ENCODE measurements around the gene WDTC1.

WDTC1 gene

DNA sequence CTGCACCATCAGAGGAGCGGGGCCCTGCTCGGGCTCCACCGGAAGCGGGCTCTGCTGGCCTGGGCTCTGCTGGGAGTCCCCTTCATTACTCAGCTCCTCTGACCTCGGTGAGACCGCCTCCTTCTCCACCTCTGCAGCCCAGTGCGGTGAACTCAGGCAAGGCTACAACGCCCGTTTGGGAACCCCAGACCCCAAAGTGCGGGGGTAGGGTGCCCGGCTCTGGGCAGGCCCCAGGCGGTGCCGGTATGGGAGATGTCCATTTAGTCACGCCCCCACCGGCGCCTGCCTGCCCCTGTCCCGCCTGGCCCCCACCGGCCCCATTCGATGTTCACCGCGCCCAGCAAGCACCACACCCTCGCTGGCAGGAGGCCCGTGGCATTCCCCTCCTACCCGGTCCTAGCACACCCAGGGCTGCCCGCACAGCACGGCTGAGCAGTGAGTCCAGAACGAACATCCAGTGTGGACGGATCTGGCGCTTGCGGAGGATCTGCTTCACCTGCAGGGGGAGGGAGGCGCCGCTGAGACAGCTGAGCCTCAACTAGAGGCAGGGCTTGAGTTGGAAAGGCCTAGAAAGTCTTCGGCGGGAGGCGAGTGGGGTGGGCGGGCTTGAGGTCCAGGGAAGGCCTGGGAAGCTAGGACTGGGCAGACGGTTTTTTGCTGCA lies 122.3 kb downstream of the WDTC1 start:
- H3K36me3 ChIP-seq (replicated peaks; ENCODE audit: insufficient read depth, low read length), result no peaks in the 10 kb centered on the region
- peak overlapping the region; percentile 95; the same call in 1 of the 2 replicates for H2AFZ ChIP-seq (ENCODE audit: low read length)
- no peaks in the 10 kb centered on the region for H3K9me2 ChIP-seq (replicated peaks; ENCODE audit: insufficient read depth, low read length)
- DNase-seq, result no peak
- H3K27ac ChIP-seq (ENCODE audit: low read length), result no peak overlapping the region
- no peaks in the 10 kb centered on the region for H3K79me2 ChIP-seq (ENCODE audit: low read length)
- H3K4me2 ChIP-seq (ENCODE audit: low read depth, low read length), result peak overlapping the region; percentile 93
- no peaks in the 10 kb centered on the region for H3K9me3 ChIP-seq (replicated peaks; ENCODE audit: insufficient read depth, low read length)
- no peak overlapping the region for H3K4me3 ChIP-seq (ENCODE audit: low read length)
- no peaks in the 10 kb centered on the region for H3K4me1 ChIP-seq (ENCODE audit: low read length)
- no peak overlapping the region for H3K9ac ChIP-seq (ENCODE audit: low read length)
- peaks cover 17% of the 10 kb centered on the region for H3K27me3 ChIP-seq (replicated peaks; ENCODE audit: insufficient read depth, low read length)
- TF ChIP-seq, protein P1, sequence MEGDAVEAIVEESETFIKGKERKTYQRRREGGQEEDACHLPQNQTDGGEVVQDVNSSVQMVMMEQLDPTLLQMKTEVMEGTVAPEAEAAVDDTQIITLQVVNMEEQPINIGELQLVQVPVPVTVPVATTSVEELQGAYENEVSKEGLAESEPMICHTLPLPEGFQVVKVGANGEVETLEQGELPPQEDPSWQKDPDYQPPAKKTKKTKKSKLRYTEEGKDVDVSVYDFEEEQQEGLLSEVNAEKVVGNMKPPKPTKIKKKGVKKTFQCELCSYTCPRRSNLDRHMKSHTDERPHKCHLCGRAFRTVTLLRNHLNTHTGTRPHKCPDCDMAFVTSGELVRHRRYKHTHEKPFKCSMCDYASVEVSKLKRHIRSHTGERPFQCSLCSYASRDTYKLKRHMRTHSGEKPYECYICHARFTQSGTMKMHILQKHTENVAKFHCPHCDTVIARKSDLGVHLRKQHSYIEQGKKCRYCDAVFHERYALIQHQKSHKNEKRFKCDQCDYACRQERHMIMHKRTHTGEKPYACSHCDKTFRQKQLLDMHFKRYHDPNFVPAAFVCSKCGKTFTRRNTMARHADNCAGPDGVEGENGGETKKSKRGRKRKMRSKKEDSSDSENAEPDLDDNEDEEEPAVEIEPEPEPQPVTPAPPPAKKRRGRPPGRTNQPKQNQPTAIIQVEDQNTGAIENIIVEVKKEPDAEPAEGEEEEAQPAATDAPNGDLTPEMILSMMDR (IDR thresholded peaks at IDR 0.05; ENCODE audit: low read length), result no peak
- no peak for TF ChIP-seq EZH2 (optimal IDR thresholded peaks at IDR 0.05; ENCODE audit: low read depth, low read length)
- H3F3A ChIP-seq (ENCODE audit: insufficient read depth, low read length), result no peaks in the 10 kb centered on the region
- H4K20me1 ChIP-seq (ENCODE audit: insufficient read depth, low read length), result no peaks in the 10 kb centered on the region

DNA sequence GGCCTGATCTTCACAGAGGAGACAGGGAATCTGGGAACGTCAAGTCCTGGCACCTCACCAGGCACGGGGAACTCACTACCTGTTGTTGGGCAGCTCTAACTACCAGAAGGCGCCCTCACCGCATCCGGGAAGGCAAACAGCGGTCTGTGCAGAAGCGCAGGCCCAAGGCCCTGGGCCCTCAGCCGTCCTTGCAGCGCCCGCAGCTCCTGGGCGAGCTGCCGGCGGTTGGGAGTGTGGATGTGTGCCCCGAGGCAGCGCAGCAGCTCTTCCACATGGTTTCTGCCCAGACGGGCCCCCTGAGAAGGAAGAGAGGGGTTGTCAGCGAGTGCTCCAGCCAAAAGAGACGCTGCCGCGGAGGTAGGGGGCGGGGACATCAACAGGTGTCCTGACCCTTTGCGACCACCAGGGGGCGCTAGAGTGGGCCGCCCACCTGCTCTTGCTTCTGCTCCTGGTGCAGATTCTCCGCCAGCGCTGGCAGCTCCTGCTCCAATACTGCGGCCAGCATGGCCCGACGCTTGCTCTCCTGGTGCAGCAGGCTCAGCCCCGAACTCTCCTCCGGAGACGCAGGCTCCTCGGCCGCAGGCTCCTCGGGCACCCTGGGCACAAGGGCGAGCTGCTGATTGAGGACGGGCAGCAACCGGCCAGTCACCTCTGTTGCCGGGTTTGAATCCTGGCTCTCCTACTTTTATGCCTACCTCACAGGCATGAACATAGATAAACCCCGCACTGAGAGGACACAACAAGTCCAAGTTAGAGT lies 123.0 kb downstream of the WDTC1 start:
- Histone ChIP-seq H3K36me3 (replicated peaks; ENCODE audit: insufficient read depth, low read length) (no peaks in the 10 kb centered on the region), H3K9ac (ENCODE audit: low read length) (0 out of 2 replicates have a peak overlapping the region, but pooled peaks have one; percentile 22), H2AFZ (ENCODE audit: low read length) (peak overlapping the region; percentile 95), H4K20me1 (ENCODE audit: insufficient read depth, low read length) (no peaks in the 10 kb centered on the region), H3K4me1 (ENCODE audit: low read length) (no peaks in the 10 kb centered on the region), H3K27ac (ENCODE audit: low read length) (no peak overlapping the region), H3F3A (ENCODE audit: insufficient read depth, low read length) (no peaks in the 10 kb centered on the region), H3K4me3 (ENCODE audit: low read length) (peak overlapping the region; percentile 58), H3K27me3 (replicated peaks; ENCODE audit: insufficient read depth, low read length) (peaks cover 17% of the 10 kb centered on the region), H3K9me2 (replicated peaks; ENCODE audit: insufficient read depth, low read length) (no peaks in the 10 kb centered on the region), H3K79me2 (ENCODE audit: low read length) (no peaks in the 10 kb centered on the region), H3K9me3 (replicated peaks; ENCODE audit: insufficient read depth, low read length) (no peaks in the 10 kb centered on the region), H3K4me2 (ENCODE audit: low read depth, low read length) (peak overlapping the region; percentile 93)
- TF ChIP-seq, protein P1 (IDR thresholded peaks at IDR 0.05; ENCODE audit: low read length), result peak; percentile 94
- TF ChIP-seq EZH2 (optimal IDR thresholded peaks at IDR 0.05; ENCODE audit: low read depth, low read length) (no peak), EZH2phosphoT487 (IDR thresholded peaks at IDR 0.05; ENCODE audit: low read length) (no peak)
- DNase-seq, result peak; percentile 64

All from MM.1S (cell line).